ENCODE measurements around the gene ZBTB9.

GRCh38 chr6:33411632-33412005 lies 42.8 kb upstream of the ZBTB9 start:
- TF ChIP-seq EZH2 (IDR thresholded peaks at IDR 0.05; ENCODE audit: borderline replicate concordance, low read length) (no peak), CTCF (IDR thresholded peaks at IDR 0.05; ENCODE audit: low read length) (no peak)

Data from OCI-LY1 (cell line).